Right lobe of liver (tissue), 4 donors: ENCODE data around the gene CALY.

Experiments used
- CTCF ChIP-seq, 4 donors: fragments of 200-600 bp in 3 of 4; fragments of 450-650 bp in 1 of 4; IDR thresholded peaks; one replicate each; pipeline versions ENCODE4 v1.5.1 to v1.8.0; 2016 to 2022; ENCODE audit warnings: antibody characterized with exemption in 4 of 4, mild to moderate bottlenecking in 2 of 4
- POLR2A ChIP-seq: fragments of 450-650 bp; IDR thresholded peaks from one replicate; pipeline ENCODE4 v1.6.1; 2017; ENCODE audit warnings: antibody characterized with exemption, mild to moderate bottlenecking
- donor health status: DM: no; HTN: no; CAD: no.
- donor health status: DM: no; HTN: no; CAD: no.
- donor health status: DM: no; HTN: yes; CAD: no.

GRCh38 chr10:133357285-133358161 lies 20.8 kb upstream of the CALY start, which contains the start of gene FUOM:
- TF ChIP-seq CTCF (IDR thresholded peaks at IDR 0.05) = peak in 1 of 4 donors; percentile 21
- no peak for TF ChIP-seq POLR2A
